Mesendoderm (in vitro differentiated cells): ENCODE results near the gene EXOC3L2.
A peak's percentile ranks its signal among the peaks of the same experiment; 100 is the strongest.

Experiments used
- DNase-seq: peaks from one replicate; pipeline ENCODE4 v3.0.0; 2013
- H2AK5ac ChIP-seq: 2 replicates; pipeline ENCODE4 v1.6.1; 2013; ENCODE audit warnings: low read length, inconsistent platforms
- H2BK120ac ChIP-seq: 2 replicates; pipeline ENCODE4 v1.6.1; 2013; ENCODE audit warnings: low read depth, mild to moderate bottlenecking, low read length, moderate library complexity, mixed read lengths
- H2BK15ac ChIP-seq: replicated peaks from 2 replicates; pipeline ENCODE4 v1.6.1; 2013; ENCODE audit warnings: low read depth, mild to moderate bottlenecking, moderate library complexity
- H2BK5ac ChIP-seq: 2 replicates; pipeline ENCODE4 v1.6.1; 2013; ENCODE audit warnings: low read length, inconsistent platforms
- H3K18ac ChIP-seq: 2 replicates; pipeline ENCODE4 v1.6.1; 2013; ENCODE audit warnings: mild to moderate bottlenecking, low read length, mixed read lengths
- H3K23ac ChIP-seq: one replicate; pipeline ENCODE4 v1.6.1; 2013; ENCODE audit warnings: low read length
- H3K27ac ChIP-seq: 2 replicates; pipeline ENCODE4 v1.5.1; 2013; ENCODE audit warnings: low read depth, mild to moderate bottlenecking, inconsistent platforms, low read length, moderate library complexity
- H3K27me3 ChIP-seq: 2 replicates; pipeline ENCODE4 v1.6.1; 2013; ENCODE audit warnings: low read length, control low read depth, mild to moderate bottlenecking, inconsistent platforms; ENCODE audit not compliant: insufficient read depth, poor library complexity
- H3K36me3 ChIP-seq: 2 replicates; pipeline ENCODE4 v1.6.1; 2013; ENCODE audit warnings: low read length, inconsistent platforms; ENCODE audit not compliant: control insufficient read depth, insufficient read depth
- H3K4ac ChIP-seq: one replicate; pipeline ENCODE4 v1.6.1; 2013; ENCODE audit warnings: low read depth, mild to moderate bottlenecking, low read length, moderate library complexity
- H3K4me1 ChIP-seq: 2 replicates; pipeline ENCODE4 v1.6.1; 2013; ENCODE audit warnings: low read depth, low read length, inconsistent platforms; ENCODE audit not compliant: control insufficient read depth
- H3K4me2 ChIP-seq: 2 replicates; pipeline ENCODE4 v1.6.1; 2013; ENCODE audit warnings: low read length
- H3K4me3 ChIP-seq: 2 replicates; pipeline ENCODE4 v1.5.1; 2013; ENCODE audit warnings: mild to moderate bottlenecking, low read length
- H3K56ac ChIP-seq: one replicate; pipeline ENCODE4 v1.6.1; 2013; ENCODE audit warnings: low read length
- H3K79me1 ChIP-seq: 2 replicates; pipeline ENCODE4 v1.6.1; 2013; ENCODE audit warnings: low read length, inconsistent platforms
- H3K79me2 ChIP-seq: 2 replicates; pipeline ENCODE4 v1.6.1; 2013; ENCODE audit warnings: mild to moderate bottlenecking, low read length; ENCODE audit not compliant: control insufficient read depth, insufficient read depth
- H3K9ac ChIP-seq: 2 replicates; pipeline ENCODE4 v1.6.1; 2013; ENCODE audit warnings: low read length, inconsistent platforms
- H4K5ac ChIP-seq: one replicate; pipeline ENCODE4 v1.6.1; 2013; ENCODE audit warnings: low read length
- H4K8ac ChIP-seq: one replicate; pipeline ENCODE4 v1.6.1; 2013; ENCODE audit warnings: low read depth, mild to moderate bottlenecking, control low read depth, low read length, moderate library complexity
- WGBS: extraction: QIAGEN DNeasy Blood & Tissue Kit; methylation state at CpG from one replicate; pipeline ENCODE4 v1.1.7; 2013; ENCODE audit warnings: low lambda C conversion rate, missing lambda C conversion rate; ENCODE audit not compliant: insufficient coverage; ENCODE audit errors: extremely low coverage; 5-methylcytosine and 5-hydroxymethylcytosine counted together

EXOC3L2 gene

DNA sequence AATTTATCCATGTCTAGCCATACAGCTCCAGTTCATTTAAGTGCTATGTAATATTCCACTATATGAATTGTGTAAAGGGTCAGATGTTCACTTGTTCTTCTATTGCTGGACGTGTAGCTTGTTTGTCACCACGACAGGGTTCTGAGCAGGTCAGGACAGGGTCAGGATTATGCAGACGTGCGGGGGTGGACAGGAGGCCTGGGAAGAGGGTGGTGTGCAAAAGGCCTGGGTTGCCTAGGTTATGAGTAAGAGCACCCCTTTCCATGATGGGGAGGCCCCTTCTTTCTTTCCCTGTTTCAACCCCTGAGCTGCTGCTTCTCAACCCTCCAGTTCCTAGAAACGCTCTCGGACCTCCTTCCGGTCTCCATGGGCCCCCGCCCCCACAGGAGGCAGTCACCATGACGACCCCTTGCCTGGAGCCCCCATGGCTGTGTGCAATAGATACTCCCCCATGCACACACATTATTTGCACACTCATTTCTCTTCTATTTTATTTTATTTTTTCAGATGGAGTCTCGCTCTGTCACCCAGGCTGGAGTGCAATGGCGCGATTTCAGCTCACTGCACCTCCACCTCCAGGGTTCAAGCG, 2.0 kb downstream of the EXOC3L2 start:
- H3K4me3 ChIP-seq = no peak overlapping the region
- no peaks in the 10 kb centered on the region for H3K79me1 ChIP-seq
- H3K4me1 ChIP-seq = peaks cover 2% of the 10 kb centered on the region
- no peak overlapping the region for H2BK120ac ChIP-seq
- H2AK5ac ChIP-seq = no peak overlapping the region
- H2BK5ac ChIP-seq = no peak overlapping the region
- H3K79me2 ChIP-seq = no peaks in the 10 kb centered on the region
- H4K5ac ChIP-seq = no peak overlapping the region
- H3K4me2 ChIP-seq = no peak overlapping the region
- H3K9ac ChIP-seq = no peak overlapping the region
- no peaks in the 10 kb centered on the region for H3K27me3 ChIP-seq
- H3K27ac ChIP-seq = no peak overlapping the region
- DNase-seq = no peak
- no peaks in the 10 kb centered on the region for H3K36me3 ChIP-seq
- no peak overlapping the region for H3K4ac ChIP-seq
- no peak overlapping the region for H3K56ac ChIP-seq
- no peak overlapping the region for H2BK15ac ChIP-seq
- no CpG with 5 or more reads among the region's 13 CpGs for WGBS
- H4K8ac ChIP-seq = no peak overlapping the region
- H3K23ac ChIP-seq = no peak overlapping the region
- H3K18ac ChIP-seq = no peak overlapping the region

GRCh38 chr19:45238556-45238955, 6.7 kb downstream of the EXOC3L2 start:
- no peaks in the 10 kb centered on the region for H3K4me1 ChIP-seq
- no peak overlapping the region for H3K18ac ChIP-seq
- WGBS = no CpG with 5 or more reads among the region's 25 CpGs
- H3K4me2 ChIP-seq = no peak overlapping the region
- no peak overlapping the region for H3K23ac ChIP-seq
- peaks cover 12% of the 10 kb centered on the region for H3K27me3 ChIP-seq
- no peak overlapping the region for H4K5ac ChIP-seq
- no peaks in the 10 kb centered on the region for H3K79me2 ChIP-seq
- no peak overlapping the region for H2BK5ac ChIP-seq
- no peaks in the 10 kb centered on the region for H3K79me1 ChIP-seq
- H2AK5ac ChIP-seq = no peak overlapping the region
- no peak overlapping the region for H2BK120ac ChIP-seq
- H3K27ac ChIP-seq = no peak overlapping the region
- H3K4me3 ChIP-seq = no peak overlapping the region
- H2BK15ac ChIP-seq = no peak overlapping the region
- no peak overlapping the region for H4K8ac ChIP-seq
- H3K56ac ChIP-seq = no peak overlapping the region
- no peaks in the 10 kb centered on the region for H3K36me3 ChIP-seq
- H3K4ac ChIP-seq = no peak overlapping the region
- H3K9ac ChIP-seq = no peak overlapping the region
- no peak for DNase-seq

GRCh38 chr19:45235485-45235884, 9.7 kb downstream of the EXOC3L2 start:
- H2AK5ac ChIP-seq = no peak overlapping the region
- H3K79me2 ChIP-seq = no peaks in the 10 kb centered on the region
- H3K4me3 ChIP-seq = no peak overlapping the region
- peaks cover 22% of the 10 kb centered on the region for H3K27me3 ChIP-seq
- no CpG with 5 or more reads among the region's 8 CpGs for WGBS
- no peak overlapping the region for H2BK120ac ChIP-seq
- H4K5ac ChIP-seq = no peak overlapping the region
- H3K36me3 ChIP-seq = no peaks in the 10 kb centered on the region
- H3K23ac ChIP-seq = no peak overlapping the region
- no peaks in the 10 kb centered on the region for H3K4me1 ChIP-seq
- H3K18ac ChIP-seq = no peak overlapping the region
- no peaks in the 10 kb centered on the region for H3K79me1 ChIP-seq
- DNase-seq = no peak
- H2BK15ac ChIP-seq = no peak overlapping the region
- no peak overlapping the region for H3K27ac ChIP-seq
- no peak overlapping the region for H2BK5ac ChIP-seq
- no peak overlapping the region for H3K4me2 ChIP-seq
- H3K9ac ChIP-seq = no peak overlapping the region
- H3K4ac ChIP-seq = no peak overlapping the region
- H3K56ac ChIP-seq = no peak overlapping the region
- H4K8ac ChIP-seq = no peak overlapping the region

GRCh38 chr19:45234089-45234869, 10.9 kb downstream of the EXOC3L2 start:
- H3K79me1 ChIP-seq = no peaks in the 10 kb centered on the region
- no peak overlapping the region for H4K8ac ChIP-seq
- no peak overlapping the region for H3K4me3 ChIP-seq
- no peak overlapping the region for H2BK15ac ChIP-seq
- H3K4me2 ChIP-seq = peak overlapping the region; percentile 27
- no peak overlapping the region for H2BK120ac ChIP-seq
- H2BK5ac ChIP-seq = no peak overlapping the region
- H3K56ac ChIP-seq = peak overlapping the region; percentile 25
- no CpG with 5 or more reads among the region's 93 CpGs for WGBS
- DNase-seq = no peak
- H3K27ac ChIP-seq = no peak overlapping the region
- no peak overlapping the region for H3K9ac ChIP-seq
- peaks cover 22% of the 10 kb centered on the region for H3K27me3 ChIP-seq
- no peaks in the 10 kb centered on the region for H3K79me2 ChIP-seq
- H3K18ac ChIP-seq = no peak overlapping the region
- no peaks in the 10 kb centered on the region for H3K36me3 ChIP-seq
- H2AK5ac ChIP-seq = no peak overlapping the region
- H4K5ac ChIP-seq = no peak overlapping the region
- H3K4me1 ChIP-seq = no peaks in the 10 kb centered on the region
- no peak overlapping the region for H3K23ac ChIP-seq
- no peak overlapping the region for H3K4ac ChIP-seq

- WGBS = no CpG with 5 or more reads among the region's 3 CpGs
Measured at GRCh38 chr19:45231891-45232290, 13.3 kb downstream of the EXOC3L2 start.

More at GRCh38 chr19:45231891-45232290, 13.3 kb downstream of the EXOC3L2 start:
- Histone ChIP-seq H3K9ac (no peak overlapping the region), H2BK5ac (no peak overlapping the region), H3K4me2 (no peak overlapping the region), H3K79me1 (no peaks in the 10 kb centered on the region), H3K18ac (no peak overlapping the region), H3K4me1 (no peaks in the 10 kb centered on the region), H3K27me3 (peaks cover 22% of the 10 kb centered on the region), H4K8ac (no peak overlapping the region), H3K4me3 (no peak overlapping the region), H3K56ac (no peak overlapping the region), H2BK120ac (no peak overlapping the region), H4K5ac (no peak overlapping the region), H2AK5ac (no peak overlapping the region), H3K79me2 (no peaks in the 10 kb centered on the region), H3K4ac (no peak overlapping the region), H2BK15ac (no peak overlapping the region), H3K27ac (no peak overlapping the region), H3K36me3 (no peaks in the 10 kb centered on the region), H3K23ac (no peak overlapping the region)
- DNase-seq = no peak
